ENCODE data around the gene ABHD6.
"Not testable (repeated sequence)": the region's sequence is repeated elsewhere in the genome, so short reads cannot be mapped to it uniquely, and the experiment has no call there.

Gene ABHD6

DNA sequence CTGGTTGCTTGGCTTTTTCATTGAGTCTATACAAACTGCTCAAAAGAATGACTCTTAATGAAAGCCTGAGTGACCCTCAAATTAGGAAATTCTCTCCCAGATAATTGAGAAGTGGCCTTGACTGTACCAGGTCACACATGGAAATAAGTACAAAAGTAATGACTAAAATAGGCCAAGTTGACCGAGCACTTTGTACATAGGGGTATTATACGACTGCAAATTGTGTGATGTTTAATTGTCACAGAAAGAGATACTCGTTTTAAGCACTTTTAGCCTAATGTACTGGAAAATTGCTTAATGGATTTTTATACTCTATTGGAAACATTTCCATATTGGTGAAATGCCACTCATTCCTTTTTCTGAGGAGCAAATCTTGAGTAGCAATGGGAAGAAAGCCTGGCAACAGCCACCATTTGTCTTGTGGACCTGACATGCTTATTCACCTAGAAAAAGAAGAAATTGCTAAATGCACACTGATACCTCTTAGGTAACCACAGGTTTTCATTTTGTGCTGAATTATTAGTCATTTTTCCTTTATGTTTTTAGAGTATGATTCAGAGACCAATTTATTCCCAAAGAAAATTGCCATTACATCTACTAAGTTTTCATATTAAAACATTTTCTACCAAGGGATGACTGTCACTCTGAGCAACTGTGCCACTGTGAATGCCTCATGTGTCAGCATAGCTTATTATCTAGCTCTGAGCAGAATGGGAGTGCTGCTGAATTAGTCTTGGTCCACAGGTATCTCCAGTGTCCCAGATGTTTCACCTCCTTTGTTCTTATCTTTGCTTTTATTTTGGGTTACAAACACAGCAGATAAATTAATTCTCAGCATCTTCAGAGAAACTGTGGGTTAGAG is 86.2 kb downstream of the ABHD6 start:
- no peak for DNase-seq (ENCODE audit: low spot score)

DNA sequence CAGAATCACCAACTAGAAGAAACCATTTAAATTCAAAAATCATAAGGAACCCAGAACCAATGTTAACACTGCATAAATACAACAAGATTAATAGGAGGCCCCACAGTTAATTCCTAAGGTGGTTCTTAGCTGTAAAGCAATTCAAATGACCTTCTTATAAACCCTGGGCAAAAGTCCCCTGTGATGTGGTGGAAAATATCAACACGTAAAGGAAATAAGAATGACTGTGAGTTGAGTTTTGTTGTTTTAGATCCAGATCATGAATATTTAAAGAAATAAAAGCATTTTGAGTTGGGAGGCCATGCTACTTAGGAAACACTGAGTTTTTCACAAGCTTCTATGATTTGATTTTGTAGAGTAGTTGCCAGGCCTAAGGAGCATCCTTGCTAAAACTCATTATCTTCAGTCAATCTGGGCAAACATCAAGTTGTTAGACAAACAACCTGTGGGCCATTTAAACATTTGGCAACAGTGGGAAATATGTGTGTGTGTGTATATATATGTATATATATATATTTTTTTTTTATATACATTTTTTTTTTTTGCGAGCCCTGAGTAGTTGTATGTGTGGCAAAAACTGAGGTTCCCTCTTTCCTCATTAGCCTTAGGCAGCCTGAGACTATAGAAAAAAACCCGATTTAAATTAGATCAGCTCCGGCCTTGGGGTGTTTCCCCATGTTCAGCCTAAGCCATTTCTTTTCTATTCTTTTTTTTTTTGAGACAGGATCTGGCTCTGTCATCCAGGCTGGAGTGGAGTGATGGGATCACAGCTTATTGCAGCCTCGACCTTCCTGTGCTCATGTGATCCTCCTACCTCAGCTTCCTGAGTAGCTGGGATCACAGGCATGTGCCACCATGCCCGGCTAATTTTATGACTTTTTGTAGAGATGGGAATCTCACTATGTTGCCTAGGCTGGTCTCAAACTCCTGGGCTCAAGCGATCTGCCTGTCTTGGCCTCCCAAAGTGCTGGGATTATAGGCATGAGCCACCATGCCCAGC is 87.1 kb downstream of the ABHD6 start:
- no peak for DNase-seq (ENCODE audit: low spot score)

DNA sequence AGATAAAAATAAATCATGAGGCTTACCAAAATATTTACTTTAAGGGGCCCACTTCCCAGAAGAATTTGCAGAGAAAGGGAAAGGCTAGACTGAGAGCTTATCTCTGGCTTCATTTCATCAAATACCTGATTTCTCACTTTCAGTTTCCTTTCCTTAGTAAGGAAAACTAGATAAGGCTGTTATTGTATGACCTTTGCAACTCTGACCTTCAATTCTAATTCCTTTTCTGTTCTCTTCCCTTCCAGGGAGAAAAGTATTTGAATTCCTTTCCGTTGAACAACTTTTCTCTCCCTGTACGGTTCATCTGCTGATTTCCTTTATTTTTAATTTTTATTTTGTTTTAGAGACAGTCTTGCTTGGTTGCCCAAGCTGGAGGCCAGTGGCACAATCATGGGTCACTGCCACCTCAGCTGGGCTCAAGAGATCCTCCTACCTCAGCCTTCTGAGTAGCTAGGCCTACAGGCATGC is 88.0 kb downstream of the ABHD6 start:
- no peak for DNase-seq (ENCODE audit: low spot score)

DNA sequence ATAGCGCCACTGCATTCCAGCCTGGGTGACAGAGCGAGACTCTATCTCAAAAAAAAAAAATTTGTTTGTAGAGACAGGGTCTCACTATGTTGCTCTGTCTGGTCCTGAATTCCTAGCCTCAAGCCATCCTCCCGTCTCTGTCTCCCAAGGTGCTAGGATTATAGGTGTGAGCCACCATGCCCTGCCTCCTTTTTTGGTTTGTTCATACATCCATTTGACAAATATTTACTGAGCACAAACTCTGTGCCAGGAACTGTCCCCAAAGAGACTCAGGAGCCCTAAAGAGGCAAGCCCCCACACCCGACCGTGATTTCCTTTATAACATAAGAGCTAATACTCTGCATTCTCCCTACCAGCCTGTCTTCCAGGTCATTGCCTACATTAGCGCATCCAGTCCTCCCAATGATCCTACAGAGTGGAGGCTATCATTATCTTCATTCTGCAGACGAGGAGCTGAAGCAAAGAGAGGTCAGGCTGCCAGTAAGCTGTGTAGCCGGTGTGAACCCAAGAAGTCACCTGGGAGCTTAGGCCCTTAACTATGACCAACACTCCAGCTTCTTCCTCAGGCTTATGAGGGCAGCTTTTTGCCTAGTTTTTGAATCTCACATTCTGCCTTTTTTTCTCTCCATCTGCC is 88.8 kb downstream of the ABHD6 start:
- DNase-seq (ENCODE audit: low spot score) = no peak

DNA sequence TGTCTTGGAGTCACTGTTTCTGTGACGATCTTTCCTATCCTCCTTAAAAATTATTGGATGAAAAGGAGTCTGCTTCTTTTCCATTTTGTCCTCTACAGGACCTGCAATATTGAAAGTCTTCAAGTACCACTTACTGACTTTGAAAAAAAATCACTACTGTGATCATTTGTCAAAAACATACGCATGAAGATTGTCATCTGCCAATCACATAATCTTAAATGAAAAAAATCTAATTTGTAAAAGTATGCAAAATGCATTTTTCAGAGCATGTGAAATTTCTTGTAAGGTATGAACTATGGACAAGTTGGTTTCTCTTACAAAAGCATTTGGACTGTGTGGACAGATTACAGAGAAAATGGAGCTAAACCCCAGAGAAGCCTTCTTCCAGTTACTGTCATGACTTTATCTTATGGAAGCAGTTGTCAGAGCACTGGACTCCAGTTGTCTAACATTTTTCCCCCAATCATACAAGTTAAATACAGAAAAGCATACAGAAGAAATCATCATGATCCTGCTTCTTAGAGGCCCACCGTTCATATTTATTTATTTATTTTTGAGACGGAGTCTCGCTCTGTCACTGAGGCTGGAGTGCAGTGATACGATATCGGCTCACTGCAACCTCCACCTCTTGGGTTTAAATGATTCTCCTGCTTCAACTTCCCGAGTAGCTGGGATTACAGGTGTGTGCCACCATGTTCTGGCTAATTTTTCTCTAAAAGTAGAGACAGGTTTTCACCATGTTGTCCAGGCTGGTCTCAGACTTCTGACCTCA is 91.7 kb downstream of the ABHD6 start:
- no peak for DNase-seq (ENCODE audit: low spot score)

DNA sequence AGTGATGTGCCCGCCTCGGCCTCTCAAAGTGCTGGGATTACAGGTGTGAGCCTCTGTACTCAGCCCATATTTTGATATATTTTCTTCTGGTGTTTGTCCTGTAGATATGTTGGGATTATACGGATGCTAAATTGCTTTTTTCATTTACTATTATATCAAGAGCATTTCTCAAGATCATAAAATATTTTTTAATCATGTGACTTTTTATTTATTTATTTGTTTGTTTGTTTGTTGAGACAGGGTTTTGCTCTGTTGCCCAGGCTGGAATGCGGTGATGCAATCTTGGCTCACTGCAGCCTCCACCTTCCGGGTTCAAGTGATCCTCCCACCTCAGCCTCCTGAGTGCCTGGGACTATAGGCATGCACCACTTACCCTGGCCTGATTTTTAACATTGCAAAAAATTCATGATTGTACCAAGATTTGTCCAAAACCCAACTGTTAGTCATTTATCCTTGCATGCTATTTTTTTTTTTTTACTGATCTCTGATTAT is 92.4 kb downstream of the ABHD6 start:
- DNase-seq (ENCODE audit: low spot score) = no peak

DNA sequence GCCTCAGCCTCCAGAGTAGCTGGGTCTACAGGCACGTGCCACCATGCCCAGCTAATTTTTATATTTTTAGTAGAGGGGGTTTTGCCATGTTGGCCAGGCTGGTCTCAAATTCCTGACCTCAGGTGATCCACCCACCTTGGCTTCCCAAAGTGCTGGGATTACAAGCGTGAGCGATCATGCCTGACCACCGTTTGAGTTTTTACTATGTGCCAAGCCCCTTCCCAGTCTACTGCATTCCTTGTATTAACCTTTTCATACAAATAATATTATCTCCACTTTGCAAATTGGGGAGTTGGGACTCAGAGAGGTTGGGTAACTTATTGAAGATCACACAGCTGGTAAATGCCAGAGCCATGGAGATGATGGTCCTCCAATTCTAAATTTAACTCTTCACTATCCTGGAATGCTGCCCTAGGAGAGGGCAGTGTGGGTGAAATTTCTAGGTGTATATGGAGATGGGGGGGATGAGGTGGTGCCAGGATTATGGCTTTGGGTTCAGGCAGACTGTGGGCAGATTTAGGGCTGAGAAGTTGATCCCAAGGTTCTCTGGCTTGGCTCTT is 94.1 kb downstream of the ABHD6 start:
- no peak for DNase-seq (ENCODE audit: low spot score)

DNA sequence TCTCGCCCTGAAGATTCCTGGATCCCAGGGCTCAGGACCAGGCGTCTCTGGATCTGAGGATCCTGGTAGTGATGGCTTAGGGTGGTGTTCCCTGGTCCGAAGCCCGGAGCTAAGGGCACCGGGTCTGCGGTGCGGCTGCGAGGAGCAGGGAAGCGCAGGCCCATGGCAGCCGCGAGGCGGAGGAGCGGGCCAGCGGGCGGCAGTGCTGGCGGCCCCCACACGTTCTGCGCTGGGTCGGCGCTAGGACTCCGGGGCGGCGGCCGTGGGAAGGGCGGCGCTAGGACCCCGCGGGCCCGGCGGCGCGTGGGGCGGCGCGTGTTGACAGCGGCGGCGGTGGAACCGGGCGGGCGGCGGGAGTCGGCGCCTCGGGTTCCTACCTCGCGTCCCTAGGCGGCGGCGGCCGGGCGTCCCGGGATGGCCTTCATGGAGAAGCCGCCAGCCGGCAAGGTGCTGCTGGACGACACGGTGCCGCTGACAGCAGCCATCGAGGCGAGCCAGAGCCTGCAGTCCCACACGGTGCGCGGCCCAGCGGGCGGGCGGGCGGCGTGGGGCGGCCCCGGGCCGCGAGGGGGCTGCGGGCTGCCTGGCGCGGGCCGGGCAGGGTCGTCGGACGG is 95.1 kb downstream of the ABHD6 start, which contains the start of gene PXK:
Gene PXK, plus strand, starts transcription at position 318 of the 614 bp plus-strand sequence. Its CDS starts 97 bp downstream, at position 415.
- peak; percentile 83 for DNase-seq (ENCODE audit: low spot score)

DNA sequence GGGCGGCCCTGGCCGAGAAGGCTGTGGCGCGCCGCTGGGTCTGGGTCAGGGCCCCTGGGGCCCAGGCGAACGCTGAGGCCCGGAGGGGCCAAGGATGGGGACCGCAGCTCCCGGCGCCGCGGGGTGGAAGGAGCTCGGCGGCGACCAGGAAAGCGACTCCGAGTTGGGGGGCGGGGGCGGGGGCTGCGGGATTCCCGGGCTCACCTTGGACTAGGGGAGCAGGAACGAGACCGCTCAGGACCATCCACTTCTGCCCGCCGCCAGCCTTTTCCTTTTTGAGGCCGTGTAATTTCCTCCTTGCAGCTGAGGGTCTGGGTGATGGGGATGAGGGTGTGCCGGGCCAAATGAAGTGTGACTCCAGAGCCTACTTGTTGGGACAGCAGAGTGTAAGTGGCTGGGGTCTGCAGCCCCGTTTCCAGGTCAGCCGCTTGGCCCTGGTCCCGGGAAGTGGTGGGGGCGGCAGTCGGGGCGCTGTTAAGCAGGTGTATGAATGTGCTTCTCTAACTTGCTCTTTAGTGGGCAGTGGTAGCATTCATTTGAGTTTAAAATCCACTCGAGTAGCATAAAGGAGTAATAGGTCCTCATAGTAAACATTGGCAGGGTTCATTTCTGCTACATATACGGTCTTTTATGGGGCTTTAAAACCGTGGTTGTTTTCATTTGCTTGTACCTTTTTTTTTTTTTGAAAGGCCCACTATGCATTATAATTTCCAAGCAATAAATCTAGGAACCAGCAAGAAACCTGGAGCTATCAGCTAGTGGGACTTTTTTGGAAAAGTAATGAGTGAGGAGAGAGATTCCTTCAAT is 95.8 kb downstream of the ABHD6 start:
- DNase-seq (ENCODE audit: low spot score) = peak; percentile 63

DNA sequence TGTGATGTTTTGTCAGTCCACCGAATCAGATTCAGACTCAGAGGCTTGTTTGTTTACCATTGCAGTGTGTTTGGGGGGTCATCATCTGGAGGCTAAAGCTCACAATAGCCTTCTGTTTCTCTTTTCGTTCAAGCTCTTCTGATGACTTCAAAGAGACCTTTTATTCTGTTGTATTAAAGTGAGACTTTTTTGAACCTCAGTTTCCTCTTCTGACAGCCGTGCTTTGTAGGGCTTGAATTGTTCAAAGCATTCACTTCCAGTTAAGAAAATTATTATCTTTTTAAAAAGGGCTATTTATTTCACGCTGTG is 96.4 kb downstream of the ABHD6 start:
- DNase-seq (ENCODE audit: low spot score) = no peak

DNA sequence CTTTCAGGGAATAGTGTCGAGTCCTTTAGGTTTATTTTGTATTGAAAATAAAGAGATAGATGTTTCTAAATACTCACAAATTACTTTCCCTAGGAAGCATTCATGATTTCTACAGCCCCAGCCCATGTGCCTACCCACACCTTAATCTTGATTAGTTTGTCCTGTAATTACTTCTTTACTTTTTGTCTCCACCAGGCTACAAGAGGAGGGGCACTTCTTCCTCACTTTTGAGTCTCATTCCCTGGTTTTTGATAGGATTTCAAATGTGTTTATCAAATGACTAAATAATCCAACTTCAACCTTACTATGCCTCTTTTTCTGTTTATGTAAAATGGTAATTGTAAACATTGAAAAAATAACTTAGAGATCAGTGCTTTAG is 96.9 kb downstream of the ABHD6 start:
- DNase-seq (ENCODE audit: low spot score) = no peak

DNA sequence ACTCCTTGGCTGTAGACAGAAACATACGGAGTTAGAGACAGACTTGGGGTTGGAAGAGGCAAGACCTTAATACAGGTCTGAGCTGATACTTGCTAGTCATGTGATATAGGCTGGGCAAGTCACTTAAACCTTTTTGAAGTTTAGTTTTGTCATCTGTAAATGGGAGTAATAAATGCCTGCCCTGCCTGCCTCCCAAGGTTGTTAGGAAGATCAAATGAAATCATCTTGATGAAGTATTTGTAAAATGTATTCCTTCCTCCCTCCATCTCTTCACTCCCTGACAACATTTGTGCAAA is 98.0 kb downstream of the ABHD6 start:
- no peak for DNase-seq (ENCODE audit: low spot score)

DNA sequence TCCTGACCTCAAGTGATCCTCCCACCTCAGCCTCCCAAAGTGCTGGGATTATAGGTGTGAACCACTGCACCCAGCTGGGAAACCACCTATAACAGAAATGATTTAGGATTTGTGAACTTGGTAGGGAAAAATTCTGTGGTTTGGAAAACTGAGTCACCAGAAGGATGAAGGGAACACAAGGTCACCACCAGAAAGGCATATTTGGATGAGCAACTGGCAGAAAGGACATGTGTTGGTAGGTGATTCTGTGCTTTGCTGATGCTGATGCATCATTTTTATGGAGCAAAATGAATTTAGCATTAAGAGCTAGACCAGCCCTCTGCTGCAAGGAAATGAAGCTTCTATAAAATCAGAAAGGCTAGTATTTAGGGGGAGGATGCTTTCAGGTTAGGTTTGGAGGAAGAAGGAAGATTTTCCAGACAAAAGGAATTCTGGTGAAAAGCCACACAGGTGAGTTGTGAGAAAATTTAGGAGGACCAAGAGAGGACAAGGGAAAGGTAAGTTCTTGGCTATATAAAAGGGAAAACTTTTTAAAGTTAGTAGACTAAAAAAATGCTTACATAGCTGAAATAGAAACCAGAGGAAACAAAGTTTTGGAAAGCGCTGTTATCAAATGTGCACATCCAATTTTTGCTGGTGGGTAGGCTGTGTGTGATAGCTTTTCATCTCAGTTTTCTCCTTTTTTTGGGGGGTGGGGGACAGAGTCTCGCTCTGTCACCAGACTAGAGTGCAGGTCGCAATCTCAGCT is 98.7 kb downstream of the ABHD6 start:
- no peak for DNase-seq (ENCODE audit: low spot score)

DNA sequence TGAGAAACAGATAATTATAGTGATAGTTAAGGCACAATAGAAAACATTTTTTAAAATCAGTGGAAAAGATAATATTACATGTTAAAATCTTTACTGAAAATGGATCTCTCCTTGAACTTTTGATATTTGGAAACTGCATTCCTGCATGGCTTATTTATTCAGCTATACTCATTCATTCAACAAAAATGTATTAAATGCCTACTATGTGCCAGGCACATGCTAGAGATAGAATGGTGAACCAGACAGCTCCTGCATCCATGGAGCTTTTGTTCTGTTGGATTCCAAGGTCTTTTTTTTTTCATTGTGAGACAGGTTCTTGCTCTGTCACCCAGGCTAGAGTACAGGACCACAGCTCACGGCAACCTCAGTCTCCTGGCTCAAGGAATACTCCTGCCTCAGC is 99.6 kb downstream of the ABHD6 start:
- no peak for DNase-seq (ENCODE audit: low spot score)

DNA sequence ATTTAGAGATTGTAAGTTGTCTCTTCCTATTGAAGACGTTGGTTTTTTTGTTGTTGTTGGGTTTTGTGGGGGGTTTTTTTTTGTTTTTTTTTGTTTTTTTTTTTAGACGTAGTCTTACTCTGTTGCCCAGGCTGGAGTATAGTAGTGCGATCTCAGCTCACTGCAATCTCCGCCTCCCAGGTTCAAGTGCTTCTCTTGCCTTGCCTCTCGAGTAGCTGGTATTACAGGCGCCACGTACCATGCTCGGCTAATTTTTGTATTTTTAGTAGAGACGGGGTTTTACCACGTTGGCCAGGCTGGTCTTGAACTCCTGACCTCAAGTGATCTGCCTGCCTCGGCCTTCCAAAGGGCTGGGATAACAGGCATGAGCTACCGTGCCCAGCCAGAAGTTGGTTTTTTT is 101.6 kb downstream of the ABHD6 start:
- not testable (repeated sequence) for DNase-seq (ENCODE audit: low spot score)

DNA sequence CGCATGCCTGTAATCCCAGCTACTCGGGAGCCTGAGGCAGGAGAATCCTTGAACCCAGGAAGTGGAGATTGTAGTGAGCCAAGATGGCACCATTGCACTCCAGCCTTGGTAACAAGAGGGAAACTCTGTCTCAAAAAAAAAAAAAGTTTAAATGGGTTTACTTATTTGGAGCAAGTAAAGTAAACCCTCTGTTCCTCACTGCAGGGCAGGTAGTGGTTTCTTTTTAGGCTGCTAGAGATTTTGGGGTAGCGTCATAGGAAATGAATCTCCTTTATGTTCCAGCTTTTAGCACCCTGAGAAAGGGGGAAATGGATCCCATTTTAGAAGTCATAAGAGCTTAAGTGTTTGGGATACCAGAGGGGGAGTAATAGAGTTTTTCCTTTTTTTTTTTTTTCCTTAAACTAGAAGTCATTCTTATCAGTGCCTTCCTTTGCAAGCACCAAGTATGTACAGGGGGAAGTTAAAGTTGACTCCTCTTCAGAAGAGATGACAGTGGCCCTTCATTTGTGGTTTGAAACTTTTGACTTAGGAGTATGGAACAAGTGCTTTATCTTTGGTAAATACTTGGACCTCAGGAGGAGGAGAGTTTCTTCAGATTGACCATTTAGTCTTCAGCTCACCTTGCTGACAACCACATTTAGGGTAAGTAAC is 103.1 kb downstream of the ABHD6 start:
- DNase-seq (ENCODE audit: low spot score) = no peak

DNA sequence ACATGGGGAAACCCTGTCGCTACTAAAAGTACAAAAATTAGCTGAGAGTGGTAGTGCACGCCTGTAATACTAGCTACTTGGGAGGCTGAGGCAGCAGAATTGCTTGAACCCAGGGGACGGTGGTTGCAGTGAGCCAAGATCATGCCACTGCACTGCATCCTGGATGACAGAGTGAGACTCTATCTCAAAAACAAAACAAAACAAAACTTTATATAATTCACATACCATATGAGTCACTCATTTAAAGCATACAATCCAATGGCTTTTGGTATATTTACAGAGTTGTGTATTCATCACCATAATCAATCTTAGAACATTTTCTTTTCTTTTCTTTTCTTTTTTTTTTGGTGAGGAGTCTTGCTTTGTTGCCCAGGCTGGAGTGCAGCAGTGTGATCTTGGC is 103.8 kb downstream of the ABHD6 start:
- no peak for DNase-seq (ENCODE audit: low spot score)

DNA sequence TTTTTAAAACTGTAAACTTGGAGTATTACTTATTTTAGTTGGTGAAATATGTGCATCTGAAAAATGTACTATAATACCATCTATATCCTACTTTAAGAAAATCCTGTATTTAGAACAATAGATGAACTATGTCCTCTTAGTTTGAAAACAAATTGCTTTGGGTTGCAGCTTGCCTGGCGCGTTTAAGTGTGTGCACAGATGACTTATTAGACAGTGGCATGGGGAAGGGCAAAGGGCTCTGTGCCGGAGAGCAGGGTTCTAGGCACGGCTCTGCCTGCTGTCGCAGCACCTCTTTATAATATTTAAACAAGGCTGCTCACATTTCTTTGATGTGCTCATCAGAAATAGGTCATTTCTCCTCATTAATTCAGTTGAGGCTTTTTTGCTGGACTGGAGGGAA is 105.1 kb downstream of the ABHD6 start:
- no peak for DNase-seq (ENCODE audit: low spot score)
